ENCODE measurements around the gene MACROH2A1.

Gene MACROH2A1

DNA sequence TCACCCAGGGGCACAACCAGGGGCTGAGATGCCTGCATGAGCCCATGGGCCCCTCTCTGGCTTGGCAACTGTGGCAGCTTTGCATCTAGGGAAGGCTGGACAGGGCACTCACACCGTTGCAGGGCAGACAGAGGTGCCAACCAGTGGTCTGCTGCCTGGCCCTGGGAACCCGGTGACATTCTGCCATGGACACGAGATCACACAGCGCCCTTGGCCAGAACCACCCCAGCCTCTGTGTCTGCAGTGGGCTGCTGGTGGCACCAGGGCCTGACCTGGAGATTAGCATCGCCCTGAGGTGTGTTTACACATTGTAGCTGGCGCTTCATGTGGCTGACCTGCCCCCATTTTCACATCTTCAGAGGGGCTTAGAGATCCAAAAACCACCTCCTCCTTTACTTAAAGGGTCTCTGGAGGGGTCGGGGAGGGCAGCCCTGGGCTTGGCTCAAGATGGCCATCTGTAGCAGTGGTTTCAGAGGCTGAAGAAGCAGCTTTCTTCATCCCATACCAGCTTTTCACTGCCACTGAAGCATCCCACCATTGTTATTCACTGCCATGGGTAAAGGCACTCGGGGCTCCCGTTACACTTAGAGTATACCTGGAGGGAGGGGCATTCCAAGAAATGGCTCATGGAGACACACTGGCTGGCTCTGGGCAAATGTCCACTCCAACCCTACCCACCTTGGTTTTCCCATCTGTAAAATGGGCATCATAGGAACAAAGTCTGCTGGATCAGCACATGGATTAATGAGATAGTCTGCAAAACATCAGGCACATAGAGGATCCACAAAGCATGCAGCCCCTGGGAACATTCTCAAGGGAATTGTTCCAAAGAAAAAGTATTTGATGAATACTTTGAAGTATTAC lies 36.7 kb upstream of the MACROH2A1 start:
- TF ChIP-seq, protein P1, sequence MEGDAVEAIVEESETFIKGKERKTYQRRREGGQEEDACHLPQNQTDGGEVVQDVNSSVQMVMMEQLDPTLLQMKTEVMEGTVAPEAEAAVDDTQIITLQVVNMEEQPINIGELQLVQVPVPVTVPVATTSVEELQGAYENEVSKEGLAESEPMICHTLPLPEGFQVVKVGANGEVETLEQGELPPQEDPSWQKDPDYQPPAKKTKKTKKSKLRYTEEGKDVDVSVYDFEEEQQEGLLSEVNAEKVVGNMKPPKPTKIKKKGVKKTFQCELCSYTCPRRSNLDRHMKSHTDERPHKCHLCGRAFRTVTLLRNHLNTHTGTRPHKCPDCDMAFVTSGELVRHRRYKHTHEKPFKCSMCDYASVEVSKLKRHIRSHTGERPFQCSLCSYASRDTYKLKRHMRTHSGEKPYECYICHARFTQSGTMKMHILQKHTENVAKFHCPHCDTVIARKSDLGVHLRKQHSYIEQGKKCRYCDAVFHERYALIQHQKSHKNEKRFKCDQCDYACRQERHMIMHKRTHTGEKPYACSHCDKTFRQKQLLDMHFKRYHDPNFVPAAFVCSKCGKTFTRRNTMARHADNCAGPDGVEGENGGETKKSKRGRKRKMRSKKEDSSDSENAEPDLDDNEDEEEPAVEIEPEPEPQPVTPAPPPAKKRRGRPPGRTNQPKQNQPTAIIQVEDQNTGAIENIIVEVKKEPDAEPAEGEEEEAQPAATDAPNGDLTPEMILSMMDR (IDR thresholded peaks at IDR 0.05; ENCODE audit: low read depth, low read length, poor library complexity, severe bottlenecking), result no peak
- no peak for TF ChIP-seq EZH2phosphoT487 (IDR thresholded peaks at IDR 0.05; ENCODE audit: borderline replicate concordance, low read length)
- Histone ChIP-seq H3K27ac (ENCODE audit: low read depth, low read length) (no peak overlapping the region), H3K79me2 (ENCODE audit: control insufficient read depth, low read length) (no peaks in the 10 kb centered on the region), H3K9me3 (ENCODE audit: control insufficient read depth, insufficient read depth, low read length) (no peaks in the 10 kb centered on the region), H3K4me3 (ENCODE audit: low read length) (no peak overlapping the region), H3F3A (ENCODE audit: control insufficient read depth, insufficient read depth) (no peaks in the 10 kb centered on the region), H3K4me1 (ENCODE audit: control insufficient read depth, low read length) (peaks cover 14% of the 10 kb centered on the region), H3K36me3 (ENCODE audit: control insufficient read depth, low read length) (no peaks in the 10 kb centered on the region), H4K20me1 (ENCODE audit: control insufficient read depth, insufficient read depth, low read depth, low read length) (no peaks in the 10 kb centered on the region), H3K27me3 (ENCODE audit: control insufficient read depth, low read length) (peaks cover 17% of the 10 kb centered on the region), H3K4me2 (ENCODE audit: low read length) (no peak overlapping the region), H3K9me2 (replicated peaks; ENCODE audit: control insufficient read depth, low read length) (no peaks in the 10 kb centered on the region)

DNA sequence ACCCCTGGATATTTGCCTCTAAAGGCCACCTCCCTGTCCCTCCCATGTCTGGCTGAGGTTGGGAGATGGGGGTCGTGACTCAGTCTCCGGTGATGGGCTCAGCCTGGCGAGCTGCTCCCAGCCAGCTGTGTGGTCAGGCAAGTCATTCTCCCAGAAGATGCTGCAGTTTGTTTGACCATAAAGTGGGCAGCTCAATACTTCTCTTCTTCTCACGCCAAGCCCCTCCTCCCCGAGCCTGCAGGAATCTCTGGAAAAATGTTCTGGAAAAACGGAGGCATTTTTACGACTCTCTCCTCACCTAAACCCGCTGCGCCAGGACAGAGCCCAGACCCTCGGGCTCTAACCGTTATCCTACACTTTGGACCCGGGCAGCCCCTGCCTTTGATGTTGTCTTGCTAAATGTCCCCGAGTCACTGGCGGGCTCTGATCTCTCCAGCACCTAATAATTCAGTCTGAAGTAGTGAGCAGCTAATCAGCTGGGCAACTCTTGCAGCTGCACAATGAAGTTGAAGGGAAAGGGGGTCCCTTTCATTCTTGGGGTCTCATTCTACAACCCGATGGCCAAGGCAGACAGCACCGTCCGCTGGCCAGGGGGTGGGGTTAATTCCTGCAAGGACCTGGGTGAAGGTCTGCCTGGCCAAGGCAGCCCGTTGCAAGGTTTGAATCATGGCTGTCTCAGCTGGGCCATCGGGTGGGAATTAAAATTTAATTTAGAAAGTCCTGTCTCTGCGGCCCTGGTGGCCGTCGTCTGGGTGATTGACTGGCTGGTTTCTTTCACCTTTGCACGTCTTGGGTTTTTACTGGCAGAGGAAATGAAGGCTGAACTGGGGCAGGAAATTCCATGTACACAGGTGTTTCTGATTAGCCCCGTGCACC lies 35.8 kb upstream of the MACROH2A1 start:
- no peak overlapping the region for H3K4me2 ChIP-seq (ENCODE audit: low read length)
- H3K36me3 ChIP-seq (ENCODE audit: control insufficient read depth, low read length), result no peaks in the 10 kb centered on the region
- H3K4me3 ChIP-seq (ENCODE audit: low read length), result no peak overlapping the region

DNA sequence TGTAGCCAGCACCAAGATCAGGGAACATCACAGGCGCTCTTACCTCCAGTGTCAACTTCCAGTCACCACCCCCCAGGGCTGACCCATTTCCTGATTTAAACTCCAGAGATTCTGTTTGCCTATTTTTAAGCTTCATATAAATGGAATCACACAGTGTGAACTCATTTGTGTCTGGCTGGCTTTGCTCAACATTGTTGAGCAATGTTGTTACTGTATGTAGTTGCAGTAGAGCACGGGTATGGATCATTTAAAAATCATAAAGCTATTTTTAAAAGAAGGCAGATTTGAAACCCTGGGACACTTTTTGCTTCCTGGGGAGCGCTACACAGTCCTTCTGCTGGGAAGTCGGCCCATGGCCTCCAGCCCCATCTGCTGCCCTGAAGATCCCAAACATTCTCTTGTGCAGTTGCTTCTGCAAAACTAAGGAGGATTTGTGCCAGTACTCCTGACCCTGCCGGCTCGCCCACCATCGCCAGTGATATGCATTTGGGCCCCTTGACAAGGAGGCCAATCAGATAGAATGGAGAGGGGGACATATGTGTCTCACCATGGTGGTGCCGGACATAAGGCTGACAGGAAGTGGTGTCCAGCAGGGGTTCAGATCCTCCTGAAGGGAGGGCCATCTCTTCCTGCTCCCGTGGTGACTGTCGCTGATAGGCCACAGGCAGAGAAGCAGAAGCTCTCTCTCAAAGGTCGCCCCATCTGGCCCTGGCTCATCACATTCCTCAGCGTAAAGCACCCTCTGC lies 34.8 kb upstream of the MACROH2A1 start:
- TF ChIP-seq, protein P1 (IDR thresholded peaks at IDR 0.05; ENCODE audit: low read depth, low read length, poor library complexity, severe bottlenecking), result no peak
- no peak for TF ChIP-seq EZH2phosphoT487 (IDR thresholded peaks at IDR 0.05; ENCODE audit: borderline replicate concordance, low read length)
- H3K27ac ChIP-seq (ENCODE audit: low read depth, low read length), result no peak overlapping the region
- H3K4me2 ChIP-seq (ENCODE audit: low read length), result no peak overlapping the region
- H3K9me2 ChIP-seq (replicated peaks; ENCODE audit: control insufficient read depth, low read length), result no peaks in the 10 kb centered on the region
- H3K27me3 ChIP-seq (ENCODE audit: control insufficient read depth, low read length), result peaks cover 21% of the 10 kb centered on the region
- no peaks in the 10 kb centered on the region for H4K20me1 ChIP-seq (ENCODE audit: control insufficient read depth, insufficient read depth, low read depth, low read length)
- H3K9me3 ChIP-seq (ENCODE audit: control insufficient read depth, insufficient read depth, low read length), result no peaks in the 10 kb centered on the region; the same call in 1 of the 2 replicates
- no peaks in the 10 kb centered on the region for H3K79me2 ChIP-seq (ENCODE audit: control insufficient read depth, low read length)
- H3K36me3 ChIP-seq (ENCODE audit: control insufficient read depth, low read length), result no peaks in the 10 kb centered on the region
- H3K4me3 ChIP-seq (ENCODE audit: low read length), result no peak overlapping the region
- H3K4me1 ChIP-seq (ENCODE audit: control insufficient read depth, low read length), result peaks cover 14% of the 10 kb centered on the region
- H3F3A ChIP-seq (ENCODE audit: control insufficient read depth, insufficient read depth), result no peaks in the 10 kb centered on the region

More for the DNA sequence above, 35.8 kb upstream of the MACROH2A1 start:
- TF ChIP-seq, protein P1 (IDR thresholded peaks at IDR 0.05; ENCODE audit: low read depth, low read length, poor library complexity, severe bottlenecking), result no peak
- TF ChIP-seq EZH2phosphoT487 (IDR thresholded peaks at IDR 0.05; ENCODE audit: borderline replicate concordance, low read length), result no peak
- no peaks in the 10 kb centered on the region for H4K20me1 ChIP-seq (ENCODE audit: control insufficient read depth, insufficient read depth, low read depth, low read length)
- H3F3A ChIP-seq (ENCODE audit: control insufficient read depth, insufficient read depth), result no peaks in the 10 kb centered on the region
- H3K9me2 ChIP-seq (replicated peaks; ENCODE audit: control insufficient read depth, low read length), result no peaks in the 10 kb centered on the region
- H3K79me2 ChIP-seq (ENCODE audit: control insufficient read depth, low read length), result no peaks in the 10 kb centered on the region
- H3K4me1 ChIP-seq (ENCODE audit: control insufficient read depth, low read length), result peaks cover 14% of the 10 kb centered on the region
- peaks cover 17% of the 10 kb centered on the region for H3K27me3 ChIP-seq (ENCODE audit: control insufficient read depth, low read length)
- no peak overlapping the region for H3K27ac ChIP-seq (ENCODE audit: low read depth, low read length)
- no peaks in the 10 kb centered on the region for H3K9me3 ChIP-seq (ENCODE audit: control insufficient read depth, insufficient read depth, low read length)
